ENCODE data around the gene FGF8. TPM values are rescaled to one million over a fixed set of nuclear protein-coding genes. Genes with fewer than 3 reads are reported as not detected.

FGF8 gene
- total and polyA plus RNA-seq, 9 of the 15 experiments (the other 6 are each of a cell fraction or from before 2014, with no cell fraction given): 0.13 to 0.82 (median 0.37) TPM; not detected in 5

GRCh38 chr10:101818119-101818871 lies 42.4 kb upstream of the FGF8 start, which contains the start of gene OGA (continued):
- no peak for TF ChIP-seq ZNF12 (CRISPR knock-in tag; IDR thresholded peaks at IDR 0.05)
- no peak for TF ChIP-seq POU5F1 (IDR thresholded peaks at IDR 0.05; ENCODE audit: borderline replicate concordance, low read depth, low read length, partially characterized antibody)
- TF ChIP-seq NEUROD1 (IDR thresholded peaks at IDR 0.05; ENCODE audit: borderline replicate concordance, low read depth, low read length, partially characterized antibody): peak; percentile 80
- no peak for TF ChIP-seq NFATC3 (IDR thresholded peaks at IDR 0.05)
- TF ChIP-seq AFF1 (IDR thresholded peaks at IDR 0.05; ENCODE audit: low read depth in 1 of 2, partially characterized antibody in 2 of 2): no peak
- TF ChIP-seq RBM22 (IDR thresholded peaks at IDR 0.05; ENCODE audit: low read depth, low read length, poor library complexity, severe bottlenecking): peak; percentile 64
- no peak for TF ChIP-seq HDAC8 (tag; IDR thresholded peaks at IDR 0.05)
- TF ChIP-seq CBX2 (IDR thresholded peaks at IDR 0.05; ENCODE audit: insufficient read depth, low read length, poor library complexity, severe bottlenecking): no peak
- no peak for TF ChIP-seq CBFA2T2 (conservative IDR thresholded peaks at IDR 0.05)
- TF ChIP-seq ZNF707 (CRISPR knock-in tag; conservative IDR thresholded peaks at IDR 0.05): no peak
- no peak for TF ChIP-seq ZNF140 (CRISPR knock-in tag; IDR thresholded peaks at IDR 0.05)
- TF ChIP-seq EP300 (IDR thresholded peaks at IDR 0.05; ENCODE audit: low read length): peak; percentile 33; the same call in 1 of the 2 replicates
- no peak for TF ChIP-seq ETV6 (IDR thresholded peaks at IDR 0.05; ENCODE audit: borderline replicate concordance in 1 of 2, low read depth in 2 of 2, low read length in 1 of 2)
- no peak for TF ChIP-seq ETV6 (CRISPR knock-in tag; IDR thresholded peaks at IDR 0.05; ENCODE audit: borderline replicate concordance)
- TF ChIP-seq ZNF449 (CRISPR knock-in tag; IDR thresholded peaks at IDR 0.05): no peak
- TF ChIP-seq SMARCC2 (IDR thresholded peaks at IDR 0.05; ENCODE audit: low read depth): no peak
- peak; percentile 65 for TF ChIP-seq NCOA1 (IDR thresholded peaks at IDR 0.05; ENCODE audit: low read depth)
- no peak for TF ChIP-seq DMBX1 (CRISPR knock-in tag; IDR thresholded peaks at IDR 0.05; ENCODE audit: borderline replicate concordance)
- TF ChIP-seq NR2F6 (CRISPR knock-in tag; IDR thresholded peaks at IDR 0.05): no peak
- peak; percentile 95 for TF ChIP-seq SREBF1 (IDR thresholded peaks at IDR 0.05; ENCODE audit: borderline replicate concordance, low read depth, low read length)
- TF ChIP-seq DPF2 (IDR thresholded peaks at IDR 0.05): no peak
- TF ChIP-seq BMI1 (IDR thresholded peaks at IDR 0.05; ENCODE audit: low read length): no peak
- TF ChIP-seq TEAD1 (CRISPR knock-in tag; IDR thresholded peaks at IDR 0.05): peak in 1 of 2 experiments; percentile 42; a peak in 1 of 4 replicates
- peak; percentile 85 for TF ChIP-seq XRCC5 (IDR thresholded peaks at IDR 0.05; ENCODE audit: low read depth, low read length)
- TF ChIP-seq JUNB (CRISPR knock-in tag; conservative IDR thresholded peaks at IDR 0.05): no peak

Measured in K562 (cell line).